Activated CD4-positive, alpha-beta T cell treated with anti-CD3 and anti-CD28 coated beads, Interleukin-2, amount 50 U/mL, for 24 hours (primary cell): ENCODE results near the gene HMCN2.

Experiments used
- DNase-seq, 2 donors: peaks; one replicate each; pipeline ENCODE4 v3.0.0-alpha.2; 2020; ENCODE audit warnings: low read depth in 1 of 2, low spot score in 1 of 2

Gene HMCN2

DNA sequence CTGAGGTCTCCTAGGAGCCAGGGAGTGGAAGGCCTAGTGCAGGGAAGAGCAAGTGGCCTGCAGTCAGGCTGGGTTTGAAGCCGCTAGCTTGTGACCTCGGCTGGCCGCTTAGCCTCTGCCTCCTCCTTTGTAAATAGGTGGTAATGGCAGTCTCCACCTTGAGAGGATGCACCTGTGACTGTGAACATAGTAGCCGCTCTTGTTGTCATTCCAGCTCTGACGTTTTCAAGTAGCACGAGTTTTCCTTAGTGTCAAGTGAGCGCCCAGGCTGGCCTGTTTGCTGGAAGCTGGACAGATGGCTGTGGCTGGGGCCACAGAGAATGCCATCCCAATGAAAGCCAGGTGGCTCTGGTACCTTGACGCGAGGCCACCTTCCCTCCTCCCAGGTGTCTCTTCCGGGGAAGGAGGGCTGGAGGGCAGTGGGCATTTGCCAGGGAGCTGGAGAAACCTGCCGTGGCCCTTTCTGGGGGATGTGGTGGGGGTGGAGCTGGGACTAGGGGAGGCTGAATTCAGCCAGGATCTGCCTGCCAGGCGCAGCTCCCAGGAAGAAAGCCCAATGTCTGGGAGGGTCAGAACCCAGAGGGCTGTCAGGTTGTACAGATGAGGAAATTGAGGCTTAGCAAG lies 181.7 kb downstream of the HMCN2 start:
- no peak for DNase-seq

- DNase-seq, result no peak
These were observed 182.6 kb downstream of the HMCN2 start for GRCh38 chr9:130448035-130448624.

DNA sequence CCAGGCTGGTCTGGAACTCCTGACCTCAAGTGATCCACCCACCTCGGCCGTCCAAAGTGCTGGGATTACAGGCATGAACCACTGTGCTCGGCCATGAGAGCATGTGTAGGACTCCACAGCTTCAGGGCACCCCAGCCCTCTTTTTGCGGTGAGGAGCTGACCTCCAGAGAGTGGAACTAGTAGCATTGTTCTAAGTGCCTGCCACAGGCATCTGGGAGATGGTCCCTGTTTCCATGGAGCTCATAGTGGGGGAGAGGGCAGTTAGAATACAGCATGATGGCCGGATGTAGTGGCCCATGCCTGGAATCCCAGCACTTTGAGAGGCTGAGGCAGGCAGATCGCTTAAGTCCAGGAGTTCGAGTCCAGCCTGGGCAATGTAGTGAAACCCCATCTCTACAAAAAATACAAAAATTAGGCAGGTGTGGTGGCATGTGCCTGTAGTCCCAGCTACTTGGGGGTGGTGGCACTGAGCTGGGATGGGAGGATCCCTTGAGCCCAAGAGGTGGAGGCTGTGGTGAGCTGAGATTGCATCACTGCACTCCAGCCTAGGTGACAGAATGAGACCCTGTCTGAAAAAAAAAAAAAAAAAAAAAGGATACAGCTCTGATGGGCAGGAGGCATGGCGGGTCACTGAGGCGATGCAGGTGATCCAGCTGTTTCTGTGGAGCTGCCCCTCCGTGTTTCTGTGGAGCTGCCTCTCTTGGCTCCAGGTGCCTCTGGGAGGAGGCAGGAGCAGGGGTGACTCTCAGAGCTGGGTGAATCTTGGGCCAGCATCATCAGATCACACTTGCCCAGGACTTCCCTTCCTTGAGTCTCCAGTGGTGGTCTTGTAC lies 183.4 kb downstream of the HMCN2 start:
- DNase-seq, result no peak

DNA sequence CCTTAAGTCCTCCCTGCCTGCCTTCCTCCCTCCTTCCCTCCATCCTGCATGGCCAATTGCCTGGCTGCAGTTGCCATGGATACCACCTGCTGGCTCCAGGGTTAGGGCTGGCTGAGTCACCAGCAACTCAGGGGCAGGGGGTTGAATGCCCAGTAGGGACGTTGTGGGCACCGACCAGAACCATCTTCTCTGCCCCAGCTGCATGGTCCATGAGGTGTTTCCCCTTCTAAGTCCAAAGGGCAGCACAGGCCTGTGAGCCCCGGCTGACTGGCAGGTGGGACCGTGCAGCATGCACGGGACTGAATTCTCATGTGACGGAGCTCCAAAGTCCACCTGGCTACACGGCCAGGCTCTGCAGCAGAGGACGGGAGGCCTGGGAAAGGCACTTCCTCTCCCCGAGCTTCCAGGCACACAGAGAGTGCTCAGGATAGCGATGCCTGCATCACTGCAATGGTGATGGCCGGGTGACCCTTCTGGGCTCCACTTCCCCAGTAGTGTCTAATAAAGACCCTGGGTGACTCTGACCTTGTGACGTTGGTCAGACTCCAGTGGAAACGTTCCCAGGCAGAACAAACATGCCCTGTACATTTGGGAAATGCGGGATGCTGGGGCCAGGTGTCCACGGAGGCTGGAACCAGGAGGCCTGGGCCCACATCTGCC lies 184.9 kb downstream of the HMCN2 start:
- no peak for DNase-seq

- no peak for DNase-seq
These were observed 185.4 kb downstream of the HMCN2 start for GRCh38 chr9:130451004-130451390.

- no peak for DNase-seq
These were observed 186.2 kb downstream of the HMCN2 start for GRCh38 chr9:130451509-130452388.

- DNase-seq, result no peak
These were observed 187.3 kb downstream of the HMCN2 start for GRCh38 chr9:130452835-130453234.

- DNase-seq, result no peak
These were observed 187.9 kb downstream of the HMCN2 start for GRCh38 chr9:130453487-130453886.

GRCh38 chr9:130454096-130454811 lies 188.7 kb downstream of the HMCN2 start:
- DNase-seq, result no peak

DNA sequence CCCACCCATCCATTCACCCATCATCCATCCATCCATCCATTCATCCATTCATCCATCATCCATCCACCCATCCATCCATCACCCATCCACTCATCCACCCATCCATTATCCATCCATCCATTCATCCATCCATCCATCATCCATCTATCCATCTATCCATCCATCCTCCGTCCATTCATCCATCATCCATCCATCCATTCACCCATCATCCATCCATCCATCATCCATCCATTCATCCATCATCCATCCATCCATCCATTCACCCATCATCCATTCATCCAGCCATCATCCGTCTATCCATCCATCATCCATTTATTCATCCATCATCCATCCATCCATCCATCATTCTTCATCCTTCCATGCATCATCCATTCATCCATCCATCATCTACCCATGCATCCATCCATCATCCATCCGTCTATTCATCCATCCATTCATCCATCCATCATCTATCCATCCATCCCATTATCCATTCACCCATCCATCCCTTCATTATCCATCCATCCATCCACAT lies 189.3 kb downstream of the HMCN2 start:
- no peak for DNase-seq

GRCh38 chr9:130458027-130458803 lies 192.7 kb downstream of the HMCN2 start:
- no peak for DNase-seq

GRCh38 chr9:130458804-130459067 lies 193.2 kb downstream of the HMCN2 start:
- DNase-seq, result no peak

DNA sequence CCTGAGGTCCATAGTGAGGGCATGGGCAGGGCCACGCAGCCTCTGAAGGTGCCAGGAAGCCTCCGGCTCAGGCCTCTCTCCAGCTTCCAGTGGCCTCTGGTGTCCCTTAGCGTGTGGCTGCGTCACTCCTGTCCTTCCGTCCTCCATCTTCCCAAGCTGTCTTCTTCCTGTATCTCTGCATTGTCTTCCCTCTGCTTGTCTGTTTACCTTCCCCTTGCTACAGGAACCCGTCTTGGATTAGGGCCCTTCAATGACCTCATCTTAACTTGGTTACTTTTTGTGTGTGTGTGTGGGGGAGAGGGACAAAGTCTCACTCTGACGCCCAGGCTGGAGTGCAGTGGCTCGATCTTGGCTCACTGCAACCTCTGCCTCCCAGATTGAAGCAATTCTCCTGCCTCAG lies 193.6 kb downstream of the HMCN2 start:
- no peak for DNase-seq

GRCh38 chr9:130459941-130460669 lies 194.5 kb downstream of the HMCN2 start:
- DNase-seq, result no peak

GRCh38 chr9:130461218-130461630 lies 195.7 kb downstream of the HMCN2 start:
- peak; percentile 62 to 66 for DNase-seq

DNA sequence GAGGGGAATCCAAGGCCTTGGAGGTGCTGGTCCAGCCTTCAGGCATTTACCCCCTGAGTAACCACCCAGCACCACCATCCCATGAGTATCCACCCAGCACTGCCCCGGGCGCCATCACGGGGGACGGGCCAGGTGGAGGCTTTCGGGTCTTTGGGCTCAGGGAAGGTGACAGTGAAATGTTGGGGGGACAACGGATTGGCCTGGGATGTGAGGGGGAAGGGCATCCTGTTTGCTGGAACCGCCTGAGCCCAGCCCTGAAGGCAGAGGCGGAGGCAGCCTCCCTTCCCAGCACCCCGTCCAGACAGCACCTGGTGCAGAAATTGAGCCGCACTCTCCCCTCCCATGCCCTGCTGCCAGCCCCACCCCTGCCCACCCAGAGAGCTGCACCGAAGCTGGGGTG lies 196.2 kb downstream of the HMCN2 start:
- DNase-seq, result no peak

DNA sequence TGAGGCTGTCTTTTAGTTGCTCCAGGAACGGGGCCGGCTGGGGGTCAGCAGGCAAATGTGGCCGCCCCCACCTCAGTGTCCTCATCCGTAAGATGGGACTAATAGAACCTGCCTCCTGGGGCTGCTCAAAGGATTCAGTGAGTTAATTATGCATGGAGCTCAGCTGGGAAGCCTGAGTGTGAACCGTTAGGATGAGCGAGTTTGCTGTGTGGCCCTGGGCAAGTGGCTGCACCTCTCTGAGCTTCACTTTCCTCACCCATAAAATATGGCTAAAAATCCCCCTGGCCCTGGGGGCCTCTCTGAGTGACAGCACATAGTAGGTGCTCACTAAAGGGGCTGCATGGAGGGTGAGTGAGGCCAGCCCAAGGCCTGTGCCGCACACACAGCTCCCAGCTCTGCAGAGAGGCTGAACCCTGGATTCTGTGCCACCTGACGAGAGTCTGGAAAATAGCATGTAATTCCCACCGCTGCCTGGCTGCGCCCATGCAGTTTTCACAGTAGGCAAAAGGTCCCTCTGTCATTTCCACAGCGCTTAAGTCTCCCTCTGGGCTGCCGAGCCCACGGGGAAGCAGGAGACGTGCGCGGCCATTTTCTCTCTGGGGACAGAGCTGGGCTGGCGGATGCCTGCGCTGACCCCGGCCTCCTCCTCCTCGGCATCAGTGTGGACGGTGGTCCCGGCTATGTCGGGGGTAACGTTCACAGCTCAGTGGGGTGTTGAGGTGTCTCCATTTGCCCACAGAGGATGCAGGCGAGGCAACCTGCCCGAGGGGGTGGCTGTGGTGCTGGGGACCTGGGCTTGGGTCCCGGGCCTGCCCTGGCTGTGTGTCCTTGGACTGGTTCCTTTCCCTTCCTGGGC lies 197.4 kb downstream of the HMCN2 start:
- no peak for DNase-seq
